OCI-LY7 (cell line): ENCODE results near the gene PTGDS. TPM values are rescaled to one million over a fixed set of nuclear protein-coding genes. Genes with fewer than 3 reads are reported as not detected.

Experiments
- BruUV-seq: library from RNA; stranded (reverse); fragments of 400-500 nt; replicated peaks from 2 replicates; lab custom pipeline; 2021; lab: Mats Ljungman, UMichigan
- CTCF ChIA-PET: fragments of 300-600 bp; sonication (Branson Sonifier 250); formaldehyde crosslinking; loops from one replicate; lab custom pipeline; 2022; ENCODE audit warnings: antibody characterized with exemption; ENCODE audit not compliant: unreplicated experiment; lab: Charles Lee
- POLR2A ChIA-PET: fragments of 300-600 bp; sonication (Branson Sonifier 250); formaldehyde crosslinking; loops from one replicate; lab custom pipeline; 2022; ENCODE audit warnings: antibody characterized with exemption; lab: Charles Lee
- DNase-seq: peaks from one replicate; pipeline ENCODE4 v3.0.0-alpha.2; 2015; ENCODE audit warnings: low spot score
- H2AFZ ChIP-seq: fragments of 200-600 bp; sonication (generic), shearing (Covaris generic); 2 replicates; pipeline ENCODE4 v1.6.1; 2014; ENCODE audit warnings: mild to moderate bottlenecking, antibody characterized with exemption, low read length, moderate library complexity
- H3K27ac ChIP-seq: fragments of 200-600 bp; sonication (generic); 2 replicates; pipeline ENCODE4 v1.5.1; 2014; ENCODE audit warnings: mixed run types, low read depth, mild to moderate bottlenecking, moderate library complexity, low read length, inconsistent platforms; ENCODE audit not compliant: poor library complexity, severe bottlenecking
- H3K36me3 ChIP-seq: fragments of 200-600 bp; sonication (generic); 2 replicates; pipeline ENCODE4 v1.6.1; 2014; ENCODE audit warnings: mild to moderate bottlenecking, antibody characterized with exemption, low read length, moderate library complexity, mixed read lengths; ENCODE audit not compliant: insufficient read depth
- H3K4me1 ChIP-seq: fragments of 200-600 bp; sonication (generic); 2 replicates; pipeline ENCODE4 v1.5.1; 2014; ENCODE audit warnings: mild to moderate bottlenecking, low read length; ENCODE audit not compliant: insufficient read depth, poor library complexity, severe bottlenecking
- H3K4me2 ChIP-seq: fragments of 200-600 bp; sonication (generic); 2 replicates; pipeline ENCODE4 v1.6.1; 2014; ENCODE audit warnings: mild to moderate bottlenecking, low read length
- H3K4me3 ChIP-seq: fragments of 200-600 bp; sonication (generic); 2 replicates; pipeline ENCODE4 v1.5.1; 2014; ENCODE audit warnings: mild to moderate bottlenecking, low read depth, low read length; ENCODE audit not compliant: poor library complexity, severe bottlenecking
- H3K79me2 ChIP-seq: fragments of 200-600 bp; sonication (generic); 2 replicates; pipeline ENCODE4 v1.6.1; 2016; ENCODE audit warnings: low read depth, mild to moderate bottlenecking, low read length, moderate library complexity, mixed read lengths; ENCODE audit not compliant: insufficient read depth
- H3K9me2 ChIP-seq: fragments of 200-600 bp; sonication (generic); 2 replicates; pipeline ENCODE4 v1.6.1; 2016; ENCODE audit warnings: mild to moderate bottlenecking, low read length, mixed read lengths; ENCODE audit not compliant: insufficient read depth
- H3K9me3 ChIP-seq: fragments of 200-600 bp; sonication (generic); 2 replicates; pipeline ENCODE4 v1.6.1; 2014; ENCODE audit warnings: mild to moderate bottlenecking, mixed run types, low read length, mixed read lengths
- H4K20me1 ChIP-seq: fragments of 200-600 bp; sonication (generic); 2 replicates; pipeline ENCODE4 v1.6.1; 2014; ENCODE audit warnings: mild to moderate bottlenecking, antibody characterized with exemption, low read length, moderate library complexity, mixed read lengths; ENCODE audit not compliant: insufficient read depth
- EZH2phosphoT487 ChIP-seq: fragments of 200-600 bp; sonication (generic); IDR thresholded peaks from 2 replicates; pipeline ENCODE4 v1.6.1; 2018; ENCODE audit warnings: low read depth, borderline replicate concordance, mild to moderate bottlenecking, mixed run types, antibody characterized with exemption, low read length, moderate library complexity, mixed read lengths
- intact Hi-C: fragments of 100-400 bp; cut with micrococcal nuclease; formaldehyde crosslinking; loops from one replicate; pipeline ENCODE4 v1.10.0; 2022; ENCODE audit not compliant: unreplicated experiment
- total RNA-seq, 2 experiments: library from RNA; depleted of rRNA in 1 of 2; stranded (reverse); fragments of >200 nt in 1 of 2; shearing (Covaris generic) in 1 of 2; gene quantifications; 2 replicates each; pipeline ENCODE4 v1.2.3, GENCODE V29; 2014 to 2022
- TF ChIP-seq, protein P1 (sequence below): fragments of 200-600 bp; sonication (generic); conservative IDR thresholded peaks from 2 replicates; pipeline ENCODE4 v1.5.1; 2014; ENCODE audit warnings: mild to moderate bottlenecking, antibody characterized with exemption, low read length, moderate library complexity, mixed read lengths

The PTGDS gene
- total RNA-seq, 2 experiments from 2014 or later, result not detected

DNA sequence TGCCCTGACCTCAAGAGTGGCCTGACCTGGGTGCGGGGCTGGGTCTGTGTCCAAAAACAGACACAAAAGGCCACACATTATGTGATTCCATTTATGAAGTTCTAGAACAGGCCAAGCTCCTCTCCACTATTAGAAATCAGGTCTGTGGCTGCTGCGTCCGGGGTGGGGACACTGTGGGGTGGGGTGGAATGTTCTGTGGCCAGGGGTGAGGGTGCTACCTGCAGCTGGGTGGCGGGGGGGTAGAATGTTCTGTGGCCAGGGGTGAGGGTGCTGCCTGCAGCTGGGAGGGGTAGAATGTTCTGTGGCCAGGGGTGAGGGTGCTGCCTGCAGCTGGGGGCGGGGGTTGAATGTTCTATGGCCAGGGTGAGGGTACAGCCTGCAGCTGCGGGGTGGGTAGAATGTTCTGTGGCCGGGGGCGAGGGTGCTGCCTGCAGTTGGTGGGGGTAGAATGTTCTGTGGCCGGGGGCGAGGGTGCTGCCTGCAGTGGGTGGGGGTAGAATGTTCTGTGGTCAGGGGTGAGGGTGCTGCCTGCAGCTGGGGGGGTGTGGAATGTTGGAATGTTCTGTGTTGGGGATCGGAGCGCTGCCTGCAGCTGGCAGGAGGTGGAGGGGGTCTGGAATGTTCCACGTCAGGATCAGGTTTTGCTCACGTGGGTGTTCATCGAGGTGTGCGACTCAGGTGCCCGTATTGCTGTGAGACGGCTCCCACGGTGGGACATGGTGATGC is 16.9 kb upstream of the PTGDS start:
- no peaks in the 10 kb centered on the region for H3K4me1 ChIP-seq
- H3K36me3 ChIP-seq, result no peaks in the 10 kb centered on the region
- no peak overlapping the region for H3K4me3 ChIP-seq
- no peaks in the 10 kb centered on the region for H3K9me2 ChIP-seq
- POLR2A ChIA-PET, result no interaction called here
- H2AFZ ChIP-seq, result no peak overlapping the region
- TF ChIP-seq EZH2phosphoT487, result no peak
- TF ChIP-seq, protein P1, sequence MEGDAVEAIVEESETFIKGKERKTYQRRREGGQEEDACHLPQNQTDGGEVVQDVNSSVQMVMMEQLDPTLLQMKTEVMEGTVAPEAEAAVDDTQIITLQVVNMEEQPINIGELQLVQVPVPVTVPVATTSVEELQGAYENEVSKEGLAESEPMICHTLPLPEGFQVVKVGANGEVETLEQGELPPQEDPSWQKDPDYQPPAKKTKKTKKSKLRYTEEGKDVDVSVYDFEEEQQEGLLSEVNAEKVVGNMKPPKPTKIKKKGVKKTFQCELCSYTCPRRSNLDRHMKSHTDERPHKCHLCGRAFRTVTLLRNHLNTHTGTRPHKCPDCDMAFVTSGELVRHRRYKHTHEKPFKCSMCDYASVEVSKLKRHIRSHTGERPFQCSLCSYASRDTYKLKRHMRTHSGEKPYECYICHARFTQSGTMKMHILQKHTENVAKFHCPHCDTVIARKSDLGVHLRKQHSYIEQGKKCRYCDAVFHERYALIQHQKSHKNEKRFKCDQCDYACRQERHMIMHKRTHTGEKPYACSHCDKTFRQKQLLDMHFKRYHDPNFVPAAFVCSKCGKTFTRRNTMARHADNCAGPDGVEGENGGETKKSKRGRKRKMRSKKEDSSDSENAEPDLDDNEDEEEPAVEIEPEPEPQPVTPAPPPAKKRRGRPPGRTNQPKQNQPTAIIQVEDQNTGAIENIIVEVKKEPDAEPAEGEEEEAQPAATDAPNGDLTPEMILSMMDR, result no peak
- CTCF ChIA-PET, result interaction anchor here (0.6 kb wide), 3 partner anchors 32 to 1033 kb away, joined by 6 to 14 read pairs (median 8); no protein-coding TSS in a partner anchor
- intact Hi-C loops, result no loop called here
- no peak for DNase-seq
- no peaks in the 10 kb centered on the region for H4K20me1 ChIP-seq
- H3K9me3 ChIP-seq, result no peaks in the 10 kb centered on the region
- no peak overlapping the region for H3K4me2 ChIP-seq
- no peaks in the 10 kb centered on the region for H3K79me2 ChIP-seq
- no TSS peak for BruUV-seq
- no peak overlapping the region for H3K27ac ChIP-seq

DNA sequence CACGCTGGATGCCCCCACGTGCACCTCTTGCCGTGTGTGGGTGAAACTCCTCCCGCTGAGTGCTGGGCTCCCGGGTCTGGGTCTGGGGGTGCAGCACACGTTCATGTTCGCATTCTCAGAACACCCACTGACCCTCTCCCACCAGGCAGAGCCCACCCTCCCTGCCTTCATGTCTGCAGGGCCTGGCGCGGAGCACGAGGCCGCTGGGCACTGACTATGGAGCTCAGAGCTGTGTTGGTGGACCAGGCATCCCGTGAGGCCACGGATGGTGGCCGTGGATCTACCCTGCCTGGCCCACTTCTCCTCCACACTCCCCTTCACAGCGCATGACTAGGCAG is 16.4 kb upstream of the PTGDS start:
- POLR2A ChIA-PET, result no interaction called here
- BruUV-seq, result no TSS peak
- Histone ChIP-seq H3K79me2 (no peaks in the 10 kb centered on the region), H3K9me3 (no peaks in the 10 kb centered on the region), H2AFZ (no peak overlapping the region), H3K36me3 (no peaks in the 10 kb centered on the region), H3K4me2 (no peak overlapping the region), H3K4me3 (no peak overlapping the region), H3K9me2 (no peaks in the 10 kb centered on the region), H3K4me1 (peaks cover 4% of the 10 kb centered on the region), H3K27ac (no peak overlapping the region), H4K20me1 (no peaks in the 10 kb centered on the region)
- CTCF ChIA-PET, result no interaction called here
- TF ChIP-seq, protein P1, result no peak
- TF ChIP-seq EZH2phosphoT487, result no peak
- no peak for DNase-seq
- intact Hi-C loops, result no loop called here

GRCh38 chr9:136961279-136962065 is 15.8 kb upstream of the PTGDS start:
- intact Hi-C loops, result no loop called here
- Histone ChIP-seq H3K79me2 (no peaks in the 10 kb centered on the region), H3K9me2 (no peaks in the 10 kb centered on the region), H3K27ac (no peak overlapping the region), H3K4me1 (peaks cover 8% of the 10 kb centered on the region), H3K36me3 (no peaks in the 10 kb centered on the region), H3K9me3 (no peaks in the 10 kb centered on the region), H3K4me3 (no peak overlapping the region), H4K20me1 (no peaks in the 10 kb centered on the region), H2AFZ (no peak overlapping the region), H3K4me2 (no peak overlapping the region)
- BruUV-seq, result no TSS peak
- TF ChIP-seq, protein P1, result no peak
- TF ChIP-seq EZH2phosphoT487, result no peak
- CTCF ChIA-PET, result no interaction called here
- DNase-seq, result no peak
- POLR2A ChIA-PET, result no interaction called here
